Endothelial cell of umbilical vein (primary cell): ENCODE results near the gene GPNMB.

Source experiments
- EZH2 ChIP-seq: IDR thresholded peaks from 2 replicates; pipeline ENCODE4 v1.6.1; 2012; ENCODE audit warnings: borderline replicate concordance, low read depth, mild to moderate bottlenecking, moderate library complexity, low read length, inconsistent platforms; ENCODE audit not compliant: severe bottlenecking
- POLR2A ChIP-seq: IDR thresholded peaks from 2 replicates; pipeline ENCODE4 v1.6.1; 2012; ENCODE audit warnings: low read depth, mild to moderate bottlenecking, control low read depth, low read length
- TF ChIP-seq, protein P1 (sequence below), 2 donors: IDR thresholded peaks; 1 replicate in 1 of 2; 2 replicates in 1 of 2; pipeline ENCODE4 v1.5.1; 2011; ENCODE audit warnings: low read length in 2 of 2, mild to moderate bottlenecking in 2 of 2, moderate library complexity in 2 of 2, control low read depth in 1 of 2, inconsistent platforms in 1 of 2, low read depth in 1 of 2; ENCODE audit not compliant: insufficient read depth in 1 of 2; ENCODE audit errors: extremely low read depth in 1 of 2

DNA sequence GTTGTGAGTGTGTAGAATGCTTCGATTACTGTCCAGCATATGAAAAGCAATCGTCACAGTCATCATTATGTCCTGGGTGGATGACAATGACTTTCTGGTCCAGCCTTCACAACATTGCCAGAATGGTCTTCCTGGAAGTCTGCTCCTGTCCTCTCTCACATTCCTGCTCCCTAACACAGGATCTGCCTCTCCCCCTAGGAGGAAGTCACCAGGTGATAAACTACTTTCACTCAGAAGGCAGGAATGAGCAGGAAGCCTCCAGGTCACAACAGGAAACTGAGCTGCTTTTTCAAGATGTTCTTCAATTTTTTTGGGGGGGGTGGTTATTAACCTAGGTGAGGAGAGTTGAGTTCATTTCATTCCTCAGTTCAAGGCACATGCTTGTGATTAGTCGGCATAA, 13.6 kb upstream of the GPNMB start:
- TF ChIP-seq POLR2A (no peak), EZH2 (no peak)
- TF ChIP-seq, protein P1, sequence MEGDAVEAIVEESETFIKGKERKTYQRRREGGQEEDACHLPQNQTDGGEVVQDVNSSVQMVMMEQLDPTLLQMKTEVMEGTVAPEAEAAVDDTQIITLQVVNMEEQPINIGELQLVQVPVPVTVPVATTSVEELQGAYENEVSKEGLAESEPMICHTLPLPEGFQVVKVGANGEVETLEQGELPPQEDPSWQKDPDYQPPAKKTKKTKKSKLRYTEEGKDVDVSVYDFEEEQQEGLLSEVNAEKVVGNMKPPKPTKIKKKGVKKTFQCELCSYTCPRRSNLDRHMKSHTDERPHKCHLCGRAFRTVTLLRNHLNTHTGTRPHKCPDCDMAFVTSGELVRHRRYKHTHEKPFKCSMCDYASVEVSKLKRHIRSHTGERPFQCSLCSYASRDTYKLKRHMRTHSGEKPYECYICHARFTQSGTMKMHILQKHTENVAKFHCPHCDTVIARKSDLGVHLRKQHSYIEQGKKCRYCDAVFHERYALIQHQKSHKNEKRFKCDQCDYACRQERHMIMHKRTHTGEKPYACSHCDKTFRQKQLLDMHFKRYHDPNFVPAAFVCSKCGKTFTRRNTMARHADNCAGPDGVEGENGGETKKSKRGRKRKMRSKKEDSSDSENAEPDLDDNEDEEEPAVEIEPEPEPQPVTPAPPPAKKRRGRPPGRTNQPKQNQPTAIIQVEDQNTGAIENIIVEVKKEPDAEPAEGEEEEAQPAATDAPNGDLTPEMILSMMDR (IDR thresholded peaks at IDR 0.05; ENCODE audit: extremely low read depth in 1 of 2, insufficient read depth in 1 of 2, low read depth in 1 of 2, low read length in 2 of 2), result no peak
